ENCODE measurements around the gene NOTO. TPM values are rescaled to one million over a fixed set of nuclear protein-coding genes. Genes with fewer than 3 reads are reported as not detected.

Gene NOTO
- total RNA-seq, 3 donors from 2014 or later (not counting 1 experiment from before 2014, with no cell fraction given) = not detected

DNA sequence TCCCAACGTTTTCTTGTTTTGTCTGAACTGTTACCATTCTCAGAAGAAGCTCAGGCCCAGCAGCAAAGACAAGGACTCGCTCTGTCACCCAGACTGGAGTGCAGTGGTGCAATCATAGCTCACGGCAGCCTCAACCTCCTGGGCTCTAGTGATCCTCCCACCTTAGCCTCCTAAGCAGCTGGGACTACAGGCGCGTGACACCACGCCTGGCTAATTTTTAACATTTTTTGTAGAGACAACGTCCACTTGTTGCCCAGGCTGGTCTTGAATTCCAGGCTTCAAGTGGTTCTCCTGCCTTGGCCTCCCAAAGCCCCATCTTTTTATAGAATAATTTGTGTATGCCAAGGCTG lies 9.7 kb downstream of the NOTO start:
- Histone ChIP-seq H3K36me3 (ENCODE audit: control insufficient read depth, insufficient read depth, low read length) (no peaks in the 10 kb centered on the region), H3K9me3 (ENCODE audit: control insufficient read depth, insufficient read depth, low read length) (no peaks in the 10 kb centered on the region), H3K4me1 (ENCODE audit: control insufficient read depth, insufficient read depth, low read length) (peaks cover 21% of the 10 kb centered on the region), H3K27me3 (ENCODE audit: control insufficient read depth, insufficient read depth, low read length) (no peaks in the 10 kb centered on the region), H3K4me3 (ENCODE audit: low read length) (no peak overlapping the region), H3K27ac (ENCODE audit: low read length) (no peak overlapping the region)
- DNase-seq = no peak
- Mint-ChIP-seq H3K27me3 (ENCODE audit: low read depth in 2 of 2) (peaks cover 12 to 14% of the 10 kb centered on the region in 2 donors), H3K4me3 (no peak overlapping the region), H3K9me3 (no peaks in the 10 kb centered on the region), H3K27ac (no peak overlapping the region), H3K36me3 (no peaks in the 10 kb centered on the region), H3K4me1 (peaks cover 17 to 26% of the 10 kb centered on the region in 2 donors)
- ATAC-seq = no peak
- TF ChIP-seq CTCF (IDR thresholded peaks at IDR 0.05) = no peak
- intact Hi-C loops (cut with micrococcal nuclease) = loop anchor here (1.0 to 5.0 kb wide), 2 partner anchors 80 to 127 kb away; partner anchors contain the start of gene EGR4
- WGBS (ENCODE audit: insufficient coverage) = 87% methylated on average over 7 of the region's 7 CpGs

DNA sequence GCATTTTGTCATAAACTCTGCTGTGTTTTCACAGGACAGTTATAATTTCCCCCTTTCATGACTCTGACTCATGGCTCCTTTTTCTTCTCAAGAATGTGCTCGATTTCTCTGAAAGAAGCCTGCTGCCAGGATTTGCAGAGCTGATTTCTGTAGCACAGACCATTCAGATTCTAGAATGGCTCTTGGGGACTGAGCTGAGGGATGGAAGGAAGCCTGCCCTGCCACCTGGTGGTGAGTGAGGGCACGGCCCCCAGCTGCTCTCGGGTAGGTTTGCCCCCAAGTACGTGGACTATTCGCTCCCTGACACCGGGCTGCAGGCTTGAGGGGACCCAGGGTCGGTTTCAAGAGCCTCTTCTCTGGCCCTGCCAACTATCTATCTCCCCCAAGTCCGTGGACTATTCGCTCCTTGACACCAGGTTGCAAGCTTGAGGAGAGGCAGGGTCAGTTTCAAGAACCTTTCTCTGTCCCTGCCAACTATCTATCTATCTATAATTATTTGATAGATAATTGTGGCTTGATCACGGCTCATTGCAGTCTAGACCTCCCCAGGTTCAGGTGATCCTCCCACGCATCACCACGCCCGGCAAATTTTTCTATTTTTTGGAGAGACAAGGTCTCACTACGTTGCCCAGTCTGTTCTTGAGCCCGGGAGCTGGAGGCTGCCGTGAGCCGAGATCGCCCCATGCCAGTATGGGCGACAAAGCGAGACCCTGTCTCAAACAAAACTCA lies 10.2 kb downstream of the NOTO start:
- intact Hi-C loops (cut with micrococcal nuclease) = loop anchor here (1.0 to 5.0 kb wide), 2 partner anchors 80 to 127 kb away; partner anchors contain the start of gene EGR4
- H3K27ac ChIP-seq (ENCODE audit: low read length) = no peak overlapping the region
- no peak overlapping the region for H3K27ac Mint-ChIP-seq

GRCh38 chr2:73214120-73215035 lies 12.0 kb downstream of the NOTO start, which contains the start of gene SMYD5:
Gene SMYD5 (plus strand): TSS chr2:73214245. CDS start chr2:73214267, 22 bp downstream.
- Mint-ChIP-seq H3K36me3 (no peaks in the 10 kb centered on the region), H3K9me3 (no peaks in the 10 kb centered on the region), H3K27ac (peak within 1 kb of the TSS; percentile 77 to 88), H3K27me3 (ENCODE audit: low read depth in 2 of 2) (peaks cover 0 to 8% of the 10 kb centered on the region in 2 donors), H3K4me1 (peaks cover 17 to 26% of the 10 kb centered on the region in 2 donors), H3K4me3 (peak within 1 kb of the TSS; percentile 94)
- Histone ChIP-seq H3K36me3 (ENCODE audit: control insufficient read depth, insufficient read depth, low read length) (no peaks in the 10 kb centered on the region), H3K27me3 (ENCODE audit: control insufficient read depth, insufficient read depth, low read length) (no peaks in the 10 kb centered on the region), H3K9me3 (ENCODE audit: control insufficient read depth, insufficient read depth, low read length) (no peaks in the 10 kb centered on the region), H3K4me3 (ENCODE audit: low read length) (peak within 1 kb of the TSS; percentile 68), H3K4me1 (ENCODE audit: control insufficient read depth, insufficient read depth, low read length) (peaks cover 21% of the 10 kb centered on the region), H3K27ac (ENCODE audit: low read length) (no peak within 1 kb of the TSS)
- intact Hi-C loops (cut with micrococcal nuclease) = loop anchor here (1.0 to 5.0 kb wide), 2 partner anchors 19 to 78 kb away; partner anchors contain the start of genes EGR4 and PRADC1
- DNase-seq (peak; percentile 85 to 94), ATAC-seq (peak; percentile 96 to 98 (median 97))
- WGBS (ENCODE audit: insufficient coverage) = 1% methylated on average over 63 of the region's 64 CpGs
- TF ChIP-seq CTCF (IDR thresholded peaks at IDR 0.05) = no peak

More for the DNA sequence above, 10.2 kb downstream of the NOTO start:
- H3K4me3 Mint-ChIP-seq = no peak overlapping the region
- TF ChIP-seq CTCF (IDR thresholded peaks at IDR 0.05) = peak; percentile 94
- peak; percentile 68 to 87 for DNase-seq
- Histone ChIP-seq H3K36me3 (ENCODE audit: control insufficient read depth, insufficient read depth, low read length) (no peaks in the 10 kb centered on the region), H3K4me1 (ENCODE audit: control insufficient read depth, insufficient read depth, low read length) (peaks cover 21% of the 10 kb centered on the region), H3K9me3 (ENCODE audit: control insufficient read depth, insufficient read depth, low read length) (no peaks in the 10 kb centered on the region), H3K4me3 (ENCODE audit: low read length) (no peak overlapping the region), H3K27me3 (ENCODE audit: control insufficient read depth, insufficient read depth, low read length) (no peaks in the 10 kb centered on the region)
- H3K9me3 Mint-ChIP-seq = no peaks in the 10 kb centered on the region
- peak; percentile 69 to 78 (median 76) for ATAC-seq
- H3K4me1 Mint-ChIP-seq = peaks cover 17 to 26% of the 10 kb centered on the region in 2 donors
- WGBS (ENCODE audit: insufficient coverage) = 52% methylated on average over 20 of the region's 20 CpGs
- H3K27me3 Mint-ChIP-seq (ENCODE audit: low read depth in 2 of 2) = peaks cover 8 to 14% of the 10 kb centered on the region in 2 donors
- no peaks in the 10 kb centered on the region for H3K36me3 Mint-ChIP-seq
